ENCODE results near the gene CELF2.

CELF2 gene

DNA sequence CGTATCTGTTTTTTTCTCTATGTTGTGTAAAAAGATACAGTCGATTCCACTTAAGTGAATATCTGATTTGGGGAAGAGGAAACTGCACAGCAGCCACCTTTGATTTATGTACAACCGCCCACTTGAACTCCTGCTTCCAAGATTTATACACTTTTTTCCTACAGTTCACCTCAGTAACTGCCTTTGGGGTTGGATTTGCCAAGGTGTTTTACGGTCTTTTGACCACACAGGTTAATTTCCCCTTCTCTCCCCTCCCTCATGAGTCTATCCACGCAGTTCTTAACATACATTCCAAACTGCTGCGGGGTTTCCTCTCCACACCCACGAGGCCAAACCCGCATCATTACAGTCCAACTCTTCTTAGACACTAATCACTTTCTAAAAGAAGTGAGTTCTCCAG lies 316.8 kb downstream of the CELF2 start:
- Histone ChIP-seq H3K27me3 (replicated peaks; ENCODE audit: control insufficient read depth, insufficient read depth, low read length) (peaks cover 16% of the 10 kb centered on the region), H3K9ac (ENCODE audit: low read length) (no peak overlapping the region), H3K36me3 (ENCODE audit: control insufficient read depth, insufficient read depth, low read length, severe bottlenecking) (peaks cover 5% of the 10 kb centered on the region), H3K4me3 (ENCODE audit: low read length) (no peak overlapping the region), H3K9me3 (ENCODE audit: control insufficient read depth, low read length) (no peaks in the 10 kb centered on the region), H3K4me1 (ENCODE audit: control insufficient read depth, insufficient read depth, low read length) (peaks cover 19% of the 10 kb centered on the region)
- no peak for DNase-seq (ENCODE audit: low read depth)

GRCh38 chr10:11335167-11335652 lies 317.5 kb downstream of the CELF2 start:
- Histone ChIP-seq H3K9ac (ENCODE audit: low read length) (no peak overlapping the region), H3K4me3 (ENCODE audit: low read length) (no peak overlapping the region), H3K9me3 (ENCODE audit: control insufficient read depth, low read length) (no peaks in the 10 kb centered on the region), H3K4me1 (ENCODE audit: control insufficient read depth, insufficient read depth, low read length) (peaks cover 15% of the 10 kb centered on the region), H3K27me3 (replicated peaks; ENCODE audit: control insufficient read depth, insufficient read depth, low read length) (peaks cover 24% of the 10 kb centered on the region), H3K36me3 (ENCODE audit: control insufficient read depth, insufficient read depth, low read length, severe bottlenecking) (peaks cover 5% of the 10 kb centered on the region)
- DNase-seq (ENCODE audit: low read depth), result no peak

GRCh38 chr10:11335881-11336430 lies 318.3 kb downstream of the CELF2 start:
- Histone ChIP-seq H3K9ac (ENCODE audit: low read length) (no peak overlapping the region), H3K36me3 (ENCODE audit: control insufficient read depth, insufficient read depth, low read length, severe bottlenecking) (peaks cover 5% of the 10 kb centered on the region), H3K4me3 (ENCODE audit: low read length) (no peak overlapping the region), H3K4me1 (ENCODE audit: control insufficient read depth, insufficient read depth, low read length) (peaks cover 7% of the 10 kb centered on the region), H3K9me3 (ENCODE audit: control insufficient read depth, low read length) (no peaks in the 10 kb centered on the region), H3K27me3 (replicated peaks; ENCODE audit: control insufficient read depth, insufficient read depth, low read length) (peaks cover 24% of the 10 kb centered on the region)
- DNase-seq (ENCODE audit: low read depth), result no peak

- Histone ChIP-seq H3K9ac (ENCODE audit: low read length) (no peak overlapping the region), H3K36me3 (ENCODE audit: control insufficient read depth, insufficient read depth, low read length, severe bottlenecking) (peaks cover 5% of the 10 kb centered on the region), H3K27me3 (replicated peaks; ENCODE audit: control insufficient read depth, insufficient read depth, low read length) (peaks cover 31% of the 10 kb centered on the region), H3K4me1 (ENCODE audit: control insufficient read depth, insufficient read depth, low read length) (no peaks in the 10 kb centered on the region), H3K4me3 (ENCODE audit: low read length) (no peak overlapping the region), H3K9me3 (ENCODE audit: control insufficient read depth, low read length) (no peaks in the 10 kb centered on the region)
- DNase-seq (ENCODE audit: low read depth), result no peak
Observed at GRCh38 chr10:11336722-11337162, 319.1 kb downstream of the CELF2 start.

DNA sequence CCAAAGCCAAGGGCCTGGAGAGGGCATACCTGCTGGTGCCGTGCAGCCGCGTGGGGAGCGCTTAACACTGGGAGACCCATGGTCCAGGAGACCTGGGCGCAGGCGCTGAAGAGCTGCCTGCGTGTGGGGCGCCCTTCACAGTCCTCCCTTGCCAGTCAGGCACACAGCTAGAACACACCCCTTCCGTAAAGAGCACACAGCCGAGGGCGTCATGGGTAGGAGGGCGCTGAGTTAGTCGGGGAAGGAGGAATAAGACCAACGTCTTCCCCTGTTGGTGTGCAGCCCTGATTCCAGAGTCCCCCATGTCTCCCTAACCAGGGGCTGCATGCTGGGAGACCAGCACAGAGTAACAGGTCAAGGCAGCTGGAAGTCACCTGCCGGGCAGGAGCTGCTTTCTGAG lies 319.8 kb downstream of the CELF2 start:
- Histone ChIP-seq H3K4me3 (ENCODE audit: low read length) (no peak overlapping the region), H3K27me3 (replicated peaks; ENCODE audit: control insufficient read depth, insufficient read depth, low read length) (peaks cover 38% of the 10 kb centered on the region), H3K36me3 (ENCODE audit: control insufficient read depth, insufficient read depth, low read length, severe bottlenecking) (peaks cover 5% of the 10 kb centered on the region), H3K9me3 (ENCODE audit: control insufficient read depth, low read length) (no peaks in the 10 kb centered on the region), H3K4me1 (ENCODE audit: control insufficient read depth, insufficient read depth, low read length) (no peaks in the 10 kb centered on the region), H3K9ac (ENCODE audit: low read length) (no peak overlapping the region)
- DNase-seq (ENCODE audit: low read depth), result no peak

DNA sequence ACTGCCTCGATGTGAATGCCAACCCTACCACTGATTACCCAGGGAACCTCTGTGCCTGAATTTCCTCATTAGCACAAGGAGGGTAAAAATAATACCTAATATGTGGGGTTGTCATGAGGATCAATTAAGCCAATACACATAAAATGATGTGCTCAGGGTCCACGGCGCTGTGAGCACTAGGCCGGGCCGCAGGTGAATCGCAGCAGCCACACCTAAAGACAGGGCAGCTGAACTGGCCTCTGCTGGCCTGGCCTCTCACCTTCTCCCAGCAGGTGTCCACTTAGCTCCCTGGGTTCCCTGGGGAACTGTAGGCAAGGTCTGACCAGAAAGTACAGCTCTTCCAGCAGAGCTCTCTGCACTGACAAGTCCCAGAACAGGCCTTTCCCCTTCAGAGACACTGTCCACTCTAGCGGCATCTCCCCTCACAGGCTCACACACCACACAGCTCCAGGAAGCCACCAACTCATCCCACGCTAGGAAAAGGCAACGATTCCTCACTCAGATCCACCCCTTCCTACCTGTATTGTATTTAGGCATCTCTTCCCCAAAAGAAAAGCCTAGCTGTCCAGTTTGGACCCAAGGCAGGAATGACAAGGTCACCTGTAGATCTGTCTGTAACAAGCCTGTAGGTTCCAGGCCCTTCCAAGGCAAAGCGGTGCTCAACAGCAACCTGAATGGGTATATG lies 320.6 kb downstream of the CELF2 start:
- Histone ChIP-seq H3K9ac (ENCODE audit: low read length) (no peak overlapping the region), H3K4me1 (ENCODE audit: control insufficient read depth, insufficient read depth, low read length) (no peaks in the 10 kb centered on the region), H3K9me3 (ENCODE audit: control insufficient read depth, low read length) (no peaks in the 10 kb centered on the region), H3K36me3 (ENCODE audit: control insufficient read depth, insufficient read depth, low read length, severe bottlenecking) (peaks cover 5% of the 10 kb centered on the region), H3K27me3 (replicated peaks; ENCODE audit: control insufficient read depth, insufficient read depth, low read length) (peaks cover 46% of the 10 kb centered on the region), H3K4me3 (ENCODE audit: low read length) (no peak overlapping the region)
- DNase-seq (ENCODE audit: low read depth), result no peak

DNA sequence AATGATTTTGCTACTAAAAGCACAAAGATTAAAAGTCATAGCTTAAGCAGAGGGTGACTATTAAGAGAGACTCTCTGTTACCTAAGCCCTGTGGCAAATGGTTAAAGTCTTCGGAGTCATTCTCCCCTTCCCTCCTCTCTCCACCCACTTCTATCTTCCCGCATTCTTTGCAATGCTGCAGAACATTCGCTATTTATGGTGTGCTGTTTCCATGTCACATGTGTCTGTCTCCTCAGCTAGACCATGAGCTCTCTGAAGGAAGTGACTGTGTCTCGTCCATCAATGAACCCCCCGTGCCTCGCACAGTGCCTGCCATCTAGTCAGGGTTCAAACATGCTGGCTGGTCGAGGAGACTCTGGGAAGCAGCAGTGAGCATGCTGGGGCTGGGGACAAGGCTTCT lies 321.3 kb downstream of the CELF2 start:
- Histone ChIP-seq H3K27me3 (replicated peaks; ENCODE audit: control insufficient read depth, insufficient read depth, low read length) (peaks cover 46% of the 10 kb centered on the region), H3K4me1 (ENCODE audit: control insufficient read depth, insufficient read depth, low read length) (no peaks in the 10 kb centered on the region), H3K36me3 (ENCODE audit: control insufficient read depth, insufficient read depth, low read length, severe bottlenecking) (peaks cover 5% of the 10 kb centered on the region)

DNA sequence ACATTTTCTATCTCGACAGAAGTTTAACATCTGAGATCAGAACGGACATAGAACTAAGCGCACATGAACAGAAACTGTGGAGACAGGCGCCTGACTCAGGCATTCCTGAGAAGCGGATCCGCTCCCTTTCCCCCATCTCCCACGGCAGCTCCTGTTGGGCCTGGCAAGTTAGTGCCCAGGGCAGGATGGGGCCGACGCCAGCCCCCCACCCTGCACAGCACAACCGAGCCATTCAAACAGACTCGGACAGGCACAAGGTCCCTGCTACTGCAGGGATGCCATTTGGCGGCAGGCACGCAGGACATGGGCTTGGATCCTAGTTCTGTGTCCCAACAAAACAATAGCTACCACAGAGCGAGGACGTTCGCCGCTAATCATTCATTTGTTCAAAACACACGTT lies 322.0 kb downstream of the CELF2 start:
- no peak for DNase-seq (ENCODE audit: low read depth)
- H3K27me3 ChIP-seq (replicated peaks; ENCODE audit: control insufficient read depth, insufficient read depth, low read length), result peaks cover 46% of the 10 kb centered on the region
- no peaks in the 10 kb centered on the region for H3K4me1 ChIP-seq (ENCODE audit: control insufficient read depth, insufficient read depth, low read length)
- H3K4me3 ChIP-seq (ENCODE audit: low read length), result no peak overlapping the region
- H3K9me3 ChIP-seq (ENCODE audit: control insufficient read depth, low read length), result no peaks in the 10 kb centered on the region
- H3K36me3 ChIP-seq (ENCODE audit: control insufficient read depth, insufficient read depth, low read length, severe bottlenecking), result peaks cover 5% of the 10 kb centered on the region
- H3K9ac ChIP-seq (ENCODE audit: low read length), result no peak overlapping the region

More for the DNA sequence above, 321.3 kb downstream of the CELF2 start:
- no peak for DNase-seq (ENCODE audit: low read depth)
- Histone ChIP-seq H3K4me3 (ENCODE audit: low read length) (no peak overlapping the region), H3K9ac (ENCODE audit: low read length) (no peak overlapping the region), H3K9me3 (ENCODE audit: control insufficient read depth, low read length) (no peaks in the 10 kb centered on the region)

DNA sequence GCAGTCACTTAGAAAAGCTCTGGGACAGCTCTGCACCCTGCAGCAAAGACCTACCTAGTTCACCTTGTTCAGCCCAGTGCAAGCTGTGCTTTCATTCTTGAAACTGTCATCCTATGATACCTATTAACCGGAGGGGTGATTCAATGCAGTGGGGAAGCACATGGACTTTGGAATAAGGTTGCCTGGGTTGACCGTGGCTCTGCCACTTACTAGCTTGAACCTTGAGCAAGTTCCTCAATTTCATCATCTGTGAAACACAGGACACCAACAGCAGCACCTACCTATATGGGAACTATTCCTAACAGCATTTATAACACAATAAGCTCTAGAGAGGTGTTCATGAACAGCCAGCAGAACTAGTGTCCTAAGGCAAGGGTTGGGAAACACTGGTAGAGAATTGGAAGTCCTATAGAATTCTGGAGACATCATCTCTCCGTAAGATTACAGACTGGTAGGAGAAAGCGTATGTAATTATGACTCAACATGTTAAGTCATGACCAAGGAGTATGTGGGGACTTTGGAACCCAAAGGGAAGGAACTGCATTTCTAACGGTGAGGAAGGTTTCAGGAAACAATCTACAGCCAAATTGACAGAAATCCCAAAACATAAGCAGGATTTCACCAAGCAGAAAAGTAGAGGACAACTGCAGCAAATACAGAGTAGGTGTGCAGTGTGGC lies 323.8 kb downstream of the CELF2 start:
- no peaks in the 10 kb centered on the region for H3K9me3 ChIP-seq (ENCODE audit: control insufficient read depth, low read length)
- H3K36me3 ChIP-seq (ENCODE audit: control insufficient read depth, insufficient read depth, low read length, severe bottlenecking), result no peaks in the 10 kb centered on the region
- H3K4me3 ChIP-seq (ENCODE audit: low read length), result no peak overlapping the region
- H3K9ac ChIP-seq (ENCODE audit: low read length), result no peak overlapping the region
- no peak for DNase-seq (ENCODE audit: low read depth)
- no peaks in the 10 kb centered on the region for H3K4me1 ChIP-seq (ENCODE audit: control insufficient read depth, insufficient read depth, low read length)
- peaks cover 46% of the 10 kb centered on the region for H3K27me3 ChIP-seq (replicated peaks; ENCODE audit: control insufficient read depth, insufficient read depth, low read length)

- no peaks in the 10 kb centered on the region for H3K4me1 ChIP-seq (ENCODE audit: control insufficient read depth, insufficient read depth, low read length)
- peaks cover 33% of the 10 kb centered on the region for H3K27me3 ChIP-seq (replicated peaks; ENCODE audit: control insufficient read depth, insufficient read depth, low read length)
- no peaks in the 10 kb centered on the region for H3K9me3 ChIP-seq (ENCODE audit: control insufficient read depth, low read length)
- no peak overlapping the region for H3K4me3 ChIP-seq (ENCODE audit: low read length)
- H3K9ac ChIP-seq (ENCODE audit: low read length), result no peak overlapping the region
- H3K36me3 ChIP-seq (ENCODE audit: control insufficient read depth, insufficient read depth, low read length, severe bottlenecking), result no peaks in the 10 kb centered on the region
- no peak for DNase-seq (ENCODE audit: low read depth)
Observed at GRCh38 chr10:11344081-11344480, 326.4 kb downstream of the CELF2 start.

- Histone ChIP-seq H3K4me1 (ENCODE audit: control insufficient read depth, insufficient read depth, low read length) (no peaks in the 10 kb centered on the region), H3K27me3 (replicated peaks; ENCODE audit: control insufficient read depth, insufficient read depth, low read length) (peaks cover 29% of the 10 kb centered on the region), H3K9ac (ENCODE audit: low read length) (no peak overlapping the region), H3K9me3 (ENCODE audit: control insufficient read depth, low read length) (no peaks in the 10 kb centered on the region), H3K4me3 (ENCODE audit: low read length) (no peak overlapping the region), H3K36me3 (ENCODE audit: control insufficient read depth, insufficient read depth, low read length, severe bottlenecking) (no peaks in the 10 kb centered on the region)
- DNase-seq (ENCODE audit: low read depth), result no peak
Observed at GRCh38 chr10:11344550-11344949, 326.9 kb downstream of the CELF2 start.

Measured in adipocyte (in vitro differentiated cells).